GM18508 (cell line): Measurements from ENCODE around the gene SHPK.
"Not testable (repeated sequence)": the region's sequence is repeated elsewhere in the genome, so short reads cannot be mapped to it uniquely, and the experiment has no call there.

Source experiments
- ATAC-seq: cut with Tn5 transposase; IDR thresholded peaks from one replicate; pipeline ENCODE4 v1.9.1; 2021; ENCODE audit warnings: moderate number of reproducible peaks; ENCODE audit not compliant: insufficient read depth, unreplicated experiment

Gene SHPK

DNA sequence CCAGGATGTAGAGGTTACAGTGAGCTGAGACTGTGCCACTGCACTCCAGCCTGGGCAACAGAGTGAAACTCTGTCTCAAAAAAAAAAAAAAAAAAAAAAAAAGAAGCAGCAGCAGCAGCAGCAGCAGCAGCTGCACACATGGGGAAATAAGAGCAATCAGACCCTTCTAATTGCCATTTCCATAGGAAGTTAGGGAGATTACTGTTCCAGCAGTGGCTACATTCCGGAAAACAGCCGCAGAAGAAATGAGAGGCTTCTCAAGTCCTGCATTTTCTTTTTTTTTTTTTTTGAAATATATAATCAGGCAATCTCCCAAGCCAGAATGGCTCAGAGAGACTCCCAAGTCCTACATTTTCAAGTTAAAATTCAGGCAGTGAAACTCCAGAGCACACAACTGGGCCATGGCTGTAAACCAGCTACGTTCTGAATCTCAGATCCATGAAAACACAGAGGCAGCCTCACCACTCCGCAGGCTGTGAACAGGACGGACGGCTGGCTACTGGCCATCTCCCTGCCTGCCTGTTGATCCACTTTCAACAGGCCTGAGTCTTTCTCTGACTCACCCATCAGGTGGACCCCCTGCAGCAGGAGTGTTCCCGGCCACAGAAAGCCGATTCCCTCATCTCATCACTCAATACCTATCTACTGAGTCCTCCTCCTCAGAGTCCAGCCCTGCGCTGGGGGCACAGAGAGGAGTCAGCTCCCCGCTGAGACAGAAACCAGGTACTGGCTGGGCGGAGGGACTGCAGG is 41.8 kb downstream of the SHPK start:
- ATAC-seq, result no peak

- no peak for ATAC-seq
These were observed 42.7 kb downstream of the SHPK start for GRCh38 chr17:3593384-3593783.

DNA sequence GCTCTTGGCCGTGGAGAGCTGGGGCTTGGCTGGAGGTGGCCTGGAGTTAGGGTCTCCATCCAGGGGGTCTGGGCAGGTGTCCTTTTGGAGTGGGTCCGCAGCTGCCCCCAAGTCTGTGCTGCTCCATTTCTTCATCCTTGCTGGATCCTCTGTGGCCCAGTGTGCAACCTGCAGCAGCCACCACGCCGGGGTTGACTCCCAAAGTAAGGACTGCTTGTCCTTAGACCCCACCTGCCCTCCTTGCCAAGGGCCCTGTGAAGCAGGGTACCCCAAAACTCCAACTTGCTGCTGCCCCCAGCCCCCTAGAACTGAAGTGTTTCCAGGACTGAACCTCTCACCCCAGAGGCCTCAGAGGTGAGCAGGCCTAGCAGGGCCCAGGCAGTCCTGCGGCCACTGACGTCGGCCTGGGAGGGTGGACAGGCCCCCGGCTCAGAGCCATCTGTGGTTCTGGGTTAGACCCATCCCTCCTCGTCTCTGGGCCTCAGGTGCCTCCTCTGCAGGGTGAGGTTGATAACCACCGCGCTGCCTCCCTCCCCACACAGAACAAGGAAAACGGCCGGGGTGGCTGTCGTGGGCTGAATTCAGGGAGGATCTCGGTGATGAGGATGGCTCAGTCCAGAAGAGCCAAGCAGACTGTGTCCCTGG is 43.7 kb downstream of the SHPK start:
- no peak for ATAC-seq

GRCh38 chr17:3590768-3591167 is 45.3 kb downstream of the SHPK start:
- ATAC-seq, result no peak

- no peak for ATAC-seq
These were observed 45.8 kb downstream of the SHPK start for GRCh38 chr17:3590231-3590630.

GRCh38 chr17:3589784-3590183 is 46.3 kb downstream of the SHPK start:
- no peak for ATAC-seq

- ATAC-seq, result no peak
These were observed 50.2 kb downstream of the SHPK start for GRCh38 chr17:3585826-3586225.

DNA sequence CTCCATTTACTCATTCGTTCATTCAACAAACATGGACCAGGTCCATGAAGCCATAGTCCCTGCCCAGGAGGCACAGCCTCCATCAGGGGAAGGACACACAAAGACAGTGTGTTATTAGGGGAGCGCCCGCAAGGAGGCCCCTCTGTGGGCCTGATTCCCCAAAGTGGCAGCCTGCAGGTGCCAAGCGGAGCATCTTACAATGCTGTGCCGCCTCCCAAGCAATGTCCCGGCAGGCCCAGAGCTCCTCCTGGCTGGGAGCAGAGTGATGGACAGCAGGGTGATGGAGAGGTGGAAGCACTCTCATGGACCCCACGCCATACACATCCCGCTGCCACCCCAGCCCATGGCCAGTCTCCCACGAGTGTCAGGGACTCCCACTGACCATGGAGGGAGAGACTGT is 52.6 kb downstream of the SHPK start:
- no peak for ATAC-seq

DNA sequence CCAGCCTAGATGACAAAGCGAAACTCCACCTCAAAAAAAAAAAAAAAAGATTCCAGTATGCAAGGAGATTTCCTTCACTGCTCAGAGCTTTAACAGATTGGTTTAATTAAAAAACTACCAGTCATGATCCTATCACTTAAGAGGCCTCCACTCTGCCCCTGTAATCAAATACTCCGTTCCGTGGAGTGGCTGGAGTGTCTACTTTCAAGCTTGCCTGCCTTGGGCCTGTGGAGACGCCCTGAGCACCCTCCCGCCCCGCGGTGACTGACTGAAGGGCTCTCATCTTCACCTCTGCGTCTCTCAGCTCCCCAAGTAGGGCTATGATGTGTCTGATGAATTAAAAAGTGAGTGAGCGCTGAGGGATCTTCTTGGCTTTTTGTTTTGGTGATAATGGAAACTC is 53.1 kb downstream of the SHPK start:
- no peak for ATAC-seq

DNA sequence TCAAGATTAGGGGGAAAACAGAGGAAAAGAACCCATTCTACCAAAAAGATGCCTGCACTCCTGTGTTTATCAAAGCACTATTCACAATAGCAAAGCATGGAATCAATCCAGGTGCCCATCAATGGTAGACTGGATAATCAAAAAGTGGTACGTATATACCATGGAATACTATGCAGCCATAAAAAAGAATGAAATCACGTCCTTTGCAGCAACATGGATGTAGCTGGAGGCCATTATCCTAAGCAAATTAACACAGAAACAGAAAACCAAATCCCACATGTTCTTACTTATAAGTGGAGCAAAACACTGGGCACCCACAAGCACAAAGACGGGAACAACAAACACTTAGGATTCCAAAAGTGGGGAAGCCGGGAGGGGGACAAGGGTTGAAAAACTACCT is 57.4 kb downstream of the SHPK start:
- ATAC-seq, result not testable (repeated sequence)

DNA sequence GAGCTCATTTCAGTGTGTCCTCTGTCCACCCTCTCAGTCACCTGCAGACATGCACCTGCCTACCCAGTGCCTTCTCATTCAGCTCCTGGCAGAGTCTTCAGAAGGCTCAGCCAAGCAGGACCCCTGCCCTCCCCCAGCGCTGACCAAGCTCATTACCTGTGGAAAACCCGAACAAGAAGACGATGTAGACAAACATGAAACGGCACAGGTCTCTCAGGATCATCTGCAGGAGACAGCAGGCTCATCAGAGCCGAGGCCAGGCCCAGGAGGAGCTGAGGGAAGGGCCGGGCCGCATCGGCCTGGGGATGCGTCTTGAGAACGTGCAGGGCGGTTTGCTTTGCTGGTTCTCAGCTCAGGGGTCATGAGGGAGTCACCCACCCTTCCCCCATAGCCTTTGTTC is 59.1 kb downstream of the SHPK start:
- no peak for ATAC-seq

- no peak for ATAC-seq
These were observed 60.5 kb downstream of the SHPK start for GRCh38 chr17:3575511-3575910.

GRCh38 chr17:3574231-3574630 is 61.8 kb downstream of the SHPK start:
- no peak for ATAC-seq

DNA sequence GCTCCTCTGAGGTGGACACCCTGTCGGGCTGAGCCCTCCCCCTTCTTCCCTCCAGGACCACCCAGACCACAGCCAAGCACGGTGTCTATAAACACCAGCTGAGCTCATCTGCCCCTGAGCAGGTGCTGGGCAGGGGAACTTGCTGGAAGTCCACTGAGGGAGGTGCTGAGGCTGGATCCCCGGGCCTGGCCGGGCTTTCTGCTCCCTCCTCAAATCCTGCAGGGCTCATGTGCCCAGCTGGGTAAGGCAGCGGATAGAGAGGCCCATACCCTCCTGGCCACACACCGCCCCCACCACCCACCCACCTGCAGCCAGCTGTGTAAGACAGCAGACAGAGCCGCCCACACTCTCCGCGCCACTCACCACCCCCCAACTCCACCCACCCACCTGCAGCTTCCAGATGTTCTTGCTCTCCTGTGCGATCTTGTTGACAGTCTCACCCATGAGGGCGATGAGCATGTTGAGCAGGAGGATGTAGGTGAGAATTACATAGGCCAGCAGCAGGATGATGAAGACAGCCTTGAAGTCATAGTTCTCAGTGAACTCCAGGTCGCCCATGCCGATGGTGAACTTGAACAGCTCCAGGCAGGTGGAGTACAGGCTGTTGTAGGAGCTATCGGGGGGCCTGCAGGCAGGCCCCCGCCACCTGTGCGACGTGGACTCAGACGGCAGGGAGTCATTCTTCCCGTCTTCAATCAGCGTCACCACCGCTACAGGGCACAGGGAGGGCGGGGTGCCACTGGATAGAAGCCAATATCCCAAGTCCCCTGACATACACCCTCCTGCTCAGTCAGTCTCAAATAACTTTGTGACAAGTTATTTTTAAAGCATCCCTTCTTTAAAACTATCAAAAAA is 62.6 kb downstream of the SHPK start:
- ATAC-seq, result no peak

DNA sequence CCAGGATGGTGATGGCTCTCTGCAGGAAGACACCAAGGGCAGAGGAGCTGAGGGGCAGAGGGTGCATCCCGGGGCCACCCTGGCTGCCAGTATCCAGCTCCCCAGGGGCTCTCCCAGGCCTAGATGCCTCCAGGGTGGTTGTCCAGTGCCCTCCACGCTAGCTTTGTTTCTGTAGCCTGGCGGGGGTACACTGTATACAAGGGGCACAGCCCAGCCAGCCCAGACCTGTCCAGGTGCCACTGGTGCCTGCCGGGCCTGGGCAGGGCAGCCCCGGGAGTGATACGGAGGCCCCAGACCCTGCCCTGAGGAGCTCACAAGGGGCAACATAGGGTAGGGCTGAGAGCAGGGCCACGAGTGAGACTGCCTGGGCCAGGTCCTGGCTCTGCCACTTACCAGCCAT is 63.8 kb downstream of the SHPK start:
- no peak for ATAC-seq

- no peak for ATAC-seq
These were observed 64.8 kb downstream of the SHPK start for GRCh38 chr17:3571043-3571900.

- ATAC-seq, result no peak
These were observed 66.4 kb downstream of the SHPK start for GRCh38 chr17:3569534-3570137.

GRCh38 chr17:3566551-3566950 is 69.5 kb downstream of the SHPK start:
- no peak for ATAC-seq

DNA sequence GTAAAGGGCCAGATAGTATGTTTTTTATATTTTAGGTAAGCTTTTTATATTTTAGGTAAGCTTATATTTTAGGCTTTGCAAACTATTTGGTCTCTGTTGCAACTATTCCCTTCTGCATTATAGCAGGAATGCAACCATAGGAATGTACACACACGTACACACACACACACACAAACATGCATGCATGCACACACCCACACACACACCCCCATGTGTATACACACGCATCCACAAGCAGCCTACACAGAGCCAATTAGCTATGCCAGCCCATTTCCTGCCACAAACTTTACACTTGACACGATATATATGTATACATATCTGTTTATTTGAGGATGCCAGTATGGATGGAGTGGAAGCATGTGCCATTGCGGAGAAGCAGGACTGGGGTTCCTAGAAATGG is 70.9 kb downstream of the SHPK start:
- ATAC-seq, result no peak

DNA sequence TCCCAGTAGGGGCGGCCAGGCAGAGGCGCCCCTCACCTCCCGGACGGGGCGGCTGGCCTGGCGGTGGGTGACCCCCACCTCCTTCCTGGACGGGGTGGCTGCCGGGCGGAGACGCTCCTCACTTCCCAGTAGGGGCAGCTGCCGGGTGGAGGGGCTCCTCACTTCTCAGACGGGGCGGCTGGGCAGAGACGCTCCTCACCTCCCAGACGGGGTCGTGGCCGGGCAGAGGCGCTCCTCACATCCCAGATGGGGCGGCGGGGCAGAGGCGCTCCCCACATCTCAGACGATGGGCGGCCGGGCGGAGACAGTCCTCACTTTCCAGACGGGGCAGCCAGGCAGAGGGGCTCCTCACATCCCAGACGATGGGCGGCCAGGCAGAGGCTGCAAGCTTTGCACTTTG is 71.8 kb downstream of the SHPK start:
- ATAC-seq, result not testable (repeated sequence)
